Activated T-cell treated with anti-CD3 and anti-CD28 coated beads, Interleukin-2, amount 50 U/mL, for 24 hours (primary cell): Measurements from ENCODE around the gene RDH14.

Source experiments
- DNase-seq: peaks from one replicate; pipeline ENCODE4 v3.0.0-alpha.2; 2020
- H3K27ac Mint-ChIP-seq: 2 replicates; pipeline ENCODE4 v1.8.0; 2020; ENCODE audit warnings: mild to moderate bottlenecking, mixed read lengths
- H3K27me3 Mint-ChIP-seq: 2 replicates; pipeline ENCODE4 v1.8.0; 2020; ENCODE audit warnings: mixed read lengths
- H3K36me3 Mint-ChIP-seq: 2 replicates; pipeline ENCODE4 v1.8.0; 2020; ENCODE audit warnings: low read depth, mixed read lengths
- H3K4me1 Mint-ChIP-seq: 2 replicates; pipeline ENCODE4 v1.8.0; 2020; ENCODE audit warnings: low read depth, mixed read lengths
- H3K4me3 Mint-ChIP-seq: 2 replicates; pipeline ENCODE4 v1.8.0; 2020; ENCODE audit warnings: mild to moderate bottlenecking, moderate library complexity, mixed read lengths
- H3K9me3 Mint-ChIP-seq: 2 replicates; pipeline ENCODE4 v1.8.0; 2020; ENCODE audit warnings: mixed read lengths

Gene RDH14

GRCh38 chr2:18550433-18550832 is 10.0 kb downstream of the RDH14 start:
- Mint-ChIP-seq H3K4me3 (no peak overlapping the region), H3K27me3 (no peaks in the 10 kb centered on the region), H3K27ac (no peak overlapping the region), H3K4me1 (peaks cover 77% of the 10 kb centered on the region), H3K36me3 (peaks cover 42% of the 10 kb centered on the region), H3K9me3 (no peaks in the 10 kb centered on the region)
- no peak for DNase-seq

GRCh38 chr2:18549083-18549482 is 11.4 kb downstream of the RDH14 start:
- H3K27me3 Mint-ChIP-seq: no peaks in the 10 kb centered on the region
- peaks cover 76% of the 10 kb centered on the region for H3K4me1 Mint-ChIP-seq
- no peak overlapping the region for H3K4me3 Mint-ChIP-seq
- no peaks in the 10 kb centered on the region for H3K9me3 Mint-ChIP-seq
- H3K27ac Mint-ChIP-seq: no peak overlapping the region
- DNase-seq: no peak
- H3K36me3 Mint-ChIP-seq: peaks cover 30% of the 10 kb centered on the region

- H3K27ac Mint-ChIP-seq: no peak overlapping the region
- H3K4me3 Mint-ChIP-seq: no peak overlapping the region
- no peaks in the 10 kb centered on the region for H3K27me3 Mint-ChIP-seq
- DNase-seq: no peak
- H3K9me3 Mint-ChIP-seq: no peaks in the 10 kb centered on the region
- peaks cover 74% of the 10 kb centered on the region for H3K4me1 Mint-ChIP-seq
- H3K36me3 Mint-ChIP-seq: peaks cover 27% of the 10 kb centered on the region
These were observed 11.8 kb downstream of the RDH14 start for GRCh38 chr2:18548621-18549020.

GRCh38 chr2:18546567-18546966 is 13.9 kb downstream of the RDH14 start:
- H3K4me3 Mint-ChIP-seq: no peak overlapping the region
- peaks cover 53% of the 10 kb centered on the region for H3K4me1 Mint-ChIP-seq
- peaks cover 4% of the 10 kb centered on the region for H3K27me3 Mint-ChIP-seq
- H3K27ac Mint-ChIP-seq: no peak overlapping the region
- DNase-seq: no peak
- H3K36me3 Mint-ChIP-seq: peaks cover 14% of the 10 kb centered on the region
- H3K9me3 Mint-ChIP-seq: peaks cover 3% of the 10 kb centered on the region

- peaks cover 7% of the 10 kb centered on the region for H3K36me3 Mint-ChIP-seq
- peaks cover 5% of the 10 kb centered on the region for H3K27me3 Mint-ChIP-seq
- H3K9me3 Mint-ChIP-seq: peaks cover 10% of the 10 kb centered on the region
- H3K4me1 Mint-ChIP-seq: peaks cover 52% of the 10 kb centered on the region
- no peak for DNase-seq
- peak overlapping the region; percentile 50 for H3K27ac Mint-ChIP-seq
- H3K4me3 Mint-ChIP-seq: no peak overlapping the region
These were observed 15.1 kb downstream of the RDH14 start for GRCh38 chr2:18545384-18545783.

- Mint-ChIP-seq H3K36me3 (peaks cover 2% of the 10 kb centered on the region), H3K27me3 (peaks cover 5% of the 10 kb centered on the region), H3K27ac (no peak overlapping the region), H3K4me1 (peaks cover 42% of the 10 kb centered on the region), H3K9me3 (peaks cover 10% of the 10 kb centered on the region), H3K4me3 (no peak overlapping the region)
- no peak for DNase-seq
These were observed 16.3 kb downstream of the RDH14 start for GRCh38 chr2:18544171-18544570.

GRCh38 chr2:18540872-18541271 is 19.6 kb downstream of the RDH14 start:
- Mint-ChIP-seq H3K36me3 (peaks cover 2% of the 10 kb centered on the region), H3K27me3 (peaks cover 5% of the 10 kb centered on the region), H3K4me1 (peaks cover 18% of the 10 kb centered on the region), H3K27ac (no peak overlapping the region), H3K4me3 (no peak overlapping the region), H3K9me3 (peaks cover 10% of the 10 kb centered on the region)
- no peak for DNase-seq

- DNase-seq: no peak
- peaks cover 7% of the 10 kb centered on the region for H3K4me1 Mint-ChIP-seq
- H3K27ac Mint-ChIP-seq: no peak overlapping the region
- peaks cover 5% of the 10 kb centered on the region for H3K27me3 Mint-ChIP-seq
- H3K36me3 Mint-ChIP-seq: no peaks in the 10 kb centered on the region
- no peak overlapping the region for H3K4me3 Mint-ChIP-seq
- H3K9me3 Mint-ChIP-seq: peaks cover 8% of the 10 kb centered on the region
These were observed 23.8 kb downstream of the RDH14 start for GRCh38 chr2:18536697-18537096.

- DNase-seq: no peak
- H3K27ac Mint-ChIP-seq: no peak overlapping the region
- H3K9me3 Mint-ChIP-seq: peaks cover 5% of the 10 kb centered on the region
- H3K4me3 Mint-ChIP-seq: no peak overlapping the region
- H3K4me1 Mint-ChIP-seq: peaks cover 6% of the 10 kb centered on the region
- peaks cover 2% of the 10 kb centered on the region for H3K27me3 Mint-ChIP-seq
- no peaks in the 10 kb centered on the region for H3K36me3 Mint-ChIP-seq
These were observed 24.4 kb downstream of the RDH14 start for GRCh38 chr2:18536100-18536499.

GRCh38 chr2:18531194-18531593 is 29.3 kb downstream of the RDH14 start:
- H3K27me3 Mint-ChIP-seq: peaks cover 2% of the 10 kb centered on the region
- no peak overlapping the region for H3K27ac Mint-ChIP-seq
- no peak for DNase-seq
- H3K4me1 Mint-ChIP-seq: peaks cover 2% of the 10 kb centered on the region
- no peaks in the 10 kb centered on the region for H3K9me3 Mint-ChIP-seq
- no peak overlapping the region for H3K4me3 Mint-ChIP-seq
- H3K36me3 Mint-ChIP-seq: no peaks in the 10 kb centered on the region

GRCh38 chr2:18527822-18528221 is 32.6 kb downstream of the RDH14 start:
- Mint-ChIP-seq H3K27me3 (no peaks in the 10 kb centered on the region), H3K4me1 (no peaks in the 10 kb centered on the region), H3K36me3 (no peaks in the 10 kb centered on the region), H3K27ac (no peak overlapping the region), H3K4me3 (no peak overlapping the region), H3K9me3 (no peaks in the 10 kb centered on the region)
- no peak for DNase-seq

- H3K4me3 Mint-ChIP-seq: no peak overlapping the region
- DNase-seq: no peak
- no peaks in the 10 kb centered on the region for H3K4me1 Mint-ChIP-seq
- no peaks in the 10 kb centered on the region for H3K27me3 Mint-ChIP-seq
- H3K27ac Mint-ChIP-seq: no peak overlapping the region
- H3K36me3 Mint-ChIP-seq: no peaks in the 10 kb centered on the region
- H3K9me3 Mint-ChIP-seq: no peaks in the 10 kb centered on the region
These were observed 33.1 kb downstream of the RDH14 start for GRCh38 chr2:18527326-18527725.

GRCh38 chr2:18526429-18526828 is 34.0 kb downstream of the RDH14 start:
- Mint-ChIP-seq H3K4me3 (no peak overlapping the region), H3K36me3 (no peaks in the 10 kb centered on the region), H3K9me3 (no peaks in the 10 kb centered on the region), H3K27me3 (no peaks in the 10 kb centered on the region), H3K4me1 (no peaks in the 10 kb centered on the region), H3K27ac (no peak overlapping the region)
- no peak for DNase-seq

- Mint-ChIP-seq H3K4me1 (no peaks in the 10 kb centered on the region), H3K27ac (no peak overlapping the region)
These were observed 34.6 kb downstream of the RDH14 start for GRCh38 chr2:18525852-18526251.

GRCh38 chr2:18525236-18525635 is 35.2 kb downstream of the RDH14 start:
- H3K4me1 Mint-ChIP-seq: no peaks in the 10 kb centered on the region
- no peak overlapping the region for H3K4me3 Mint-ChIP-seq
- H3K36me3 Mint-ChIP-seq: no peaks in the 10 kb centered on the region
- H3K27ac Mint-ChIP-seq: no peak overlapping the region
- no peaks in the 10 kb centered on the region for H3K9me3 Mint-ChIP-seq
- H3K27me3 Mint-ChIP-seq: peaks cover 3% of the 10 kb centered on the region
- DNase-seq: no peak

More at GRCh38 chr2:18525852-18526251, 34.6 kb downstream of the RDH14 start:
- no peak overlapping the region for H3K4me3 Mint-ChIP-seq
- no peaks in the 10 kb centered on the region for H3K36me3 Mint-ChIP-seq
- no peaks in the 10 kb centered on the region for H3K9me3 Mint-ChIP-seq
- DNase-seq: no peak
- H3K27me3 Mint-ChIP-seq: no peaks in the 10 kb centered on the region

GRCh38 chr2:18522484-18523146 is 37.8 kb downstream of the RDH14 start:
- peaks cover 23% of the 10 kb centered on the region for H3K27me3 Mint-ChIP-seq
- no peaks in the 10 kb centered on the region for H3K4me1 Mint-ChIP-seq
- no peaks in the 10 kb centered on the region for H3K9me3 Mint-ChIP-seq
- no peaks in the 10 kb centered on the region for H3K36me3 Mint-ChIP-seq
- H3K4me3 Mint-ChIP-seq: no peak overlapping the region
- no peak overlapping the region for H3K27ac Mint-ChIP-seq
- no peak for DNase-seq
